Suprapubic skin (tissue), 4 donors: Measurements from ENCODE around the gene PRTG. TPM values are rescaled to one million over a fixed set of nuclear protein-coding genes. Genes with fewer than 3 reads are reported as not detected.

Experiments
- DNase-seq, 2 donors: peaks; one replicate each; pipeline ENCODE4 v3.0.0-alpha.2; 2019; ENCODE audit warnings: low spot score in 2 of 2
- H3K27ac ChIP-seq: fragments of 200-600 bp; sonication (generic); one replicate; pipeline ENCODE4 v1.5.1; 2019
- H3K27me3 ChIP-seq: fragments of 200-600 bp; sonication (generic); one replicate; pipeline ENCODE4 v1.5.1; 2019
- H3K36me3 ChIP-seq: fragments of 200-600 bp; sonication (generic); one replicate; pipeline ENCODE4 v1.5.1; 2019
- H3K4me1 ChIP-seq: fragments of 200-600 bp; sonication (generic); one replicate; pipeline ENCODE4 v1.5.1; 2019
- H3K4me3 ChIP-seq: fragments of 200-600 bp; sonication (generic); one replicate; pipeline ENCODE4 v1.5.1; 2019; ENCODE audit warnings: mild to moderate bottlenecking
- H3K9me3 ChIP-seq: fragments of 200-600 bp; sonication (generic); one replicate; pipeline ENCODE4 v1.5.1; 2019
- CTCF ChIP-seq, 2 donors: fragments of 200-600 bp in 1 of 2; fragments of 450-650 bp in 1 of 2; sonication (generic) in 1 of 2; IDR thresholded peaks; one replicate each; pipeline ENCODE4 v1.5.1; 2016 to 2019; ENCODE audit warnings: antibody characterized with exemption in 2 of 2, mild to moderate bottlenecking in 1 of 2, moderate library complexity in 1 of 2
- EP300 ChIP-seq: sonication (generic); formaldehyde crosslinking; IDR thresholded peaks from one replicate; pipeline ENCODE4 v1.6.1; 2017; ENCODE audit warnings: antibody characterized with exemption
- POLR2A ChIP-seq, 2 donors: fragments of 450-650 bp; IDR thresholded peaks; one replicate each; pipeline ENCODE4 v1.6.1; 2017; ENCODE audit warnings: antibody characterized with exemption in 2 of 2, mild to moderate bottlenecking in 2 of 2, moderate library complexity in 2 of 2
- POLR2AphosphoS5 ChIP-seq, 3 donors: sonication (generic); formaldehyde crosslinking; IDR thresholded peaks; one replicate each; pipeline ENCODE4 v1.6.1; 2017; ENCODE audit warnings: antibody characterized with exemption in 3 of 3
- WGBS: methylation state at CpG from one replicate; pipeline ENCODE4 v1.1.5; 2018; 5-methylcytosine and 5-hydroxymethylcytosine counted together
- total RNA-seq, 4 donors: library from RNA; depleted of rRNA; stranded (reverse); fragments of >200 nt; gene quantifications; one replicate each; pipeline ENCODE4 v1.1.0, GENCODE V29; 2016

PRTG gene
- total RNA-seq, 4 donors from 2014 or later = 0.08 to 0.49 (median 0.24) TPM; not detected in 1

- Histone ChIP-seq H3K4me1 (no peaks in the 10 kb centered on the region), H3K27me3 (no peaks in the 10 kb centered on the region), H3K27ac (no peak overlapping the region), H3K9me3 (no peaks in the 10 kb centered on the region), H3K36me3 (no peaks in the 10 kb centered on the region), H3K4me3 (no peak overlapping the region)
- WGBS = 10% methylated on average over 1 of the region's 1 CpG
- no peak for DNase-seq
- TF ChIP-seq POLR2A (IDR thresholded peaks at IDR 0.05) = no peak
- no peak for TF ChIP-seq CTCF (IDR thresholded peaks at IDR 0.05)
- no peak for TF ChIP-seq POLR2AphosphoS5 (IDR thresholded peaks at IDR 0.05)
- TF ChIP-seq EP300 = no peak
These were observed 57.7 kb downstream of the PRTG start for GRCh38 chr15:55685286-55685685.

GRCh38 chr15:55683376-55683775 is 59.6 kb downstream of the PRTG start:
- no peak for DNase-seq

DNA sequence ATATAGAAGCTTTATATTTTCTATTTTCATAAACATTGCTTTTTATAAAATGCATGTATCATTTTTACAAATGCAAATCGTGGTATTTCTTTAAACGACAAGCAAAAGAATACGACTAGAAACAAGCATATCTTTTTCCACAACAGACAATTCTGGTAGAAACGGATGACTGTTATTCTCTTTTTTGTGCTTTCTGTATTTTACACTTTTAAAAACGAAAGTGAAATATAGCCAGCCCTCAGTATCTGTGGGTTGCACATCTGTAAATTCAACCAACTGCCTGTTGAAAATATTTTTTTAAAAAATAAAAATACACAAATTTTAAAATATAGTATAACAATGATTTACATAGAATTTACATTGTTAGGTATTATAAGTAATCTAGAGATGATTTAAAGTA is 61.3 kb downstream of the PRTG start:
- no peaks in the 10 kb centered on the region for H3K4me1 ChIP-seq
- H3K27ac ChIP-seq = no peak overlapping the region
- no peaks in the 10 kb centered on the region for H3K9me3 ChIP-seq
- 86% methylated on average over 5 of the region's 5 CpGs for WGBS
- DNase-seq = no peak
- no peak overlapping the region for H3K4me3 ChIP-seq
- no peak for TF ChIP-seq POLR2A (IDR thresholded peaks at IDR 0.05)
- no peak for TF ChIP-seq CTCF (IDR thresholded peaks at IDR 0.05)
- no peak for TF ChIP-seq POLR2AphosphoS5 (IDR thresholded peaks at IDR 0.05)
- no peak for TF ChIP-seq EP300
- H3K36me3 ChIP-seq = no peaks in the 10 kb centered on the region
- no peaks in the 10 kb centered on the region for H3K27me3 ChIP-seq

More at GRCh38 chr15:55683376-55683775, 59.6 kb downstream of the PRTG start:
- TF ChIP-seq POLR2A (IDR thresholded peaks at IDR 0.05) (no peak), EP300 (no peak), CTCF (IDR thresholded peaks at IDR 0.05) (no peak), POLR2AphosphoS5 (IDR thresholded peaks at IDR 0.05) (no peak)
- no peaks in the 10 kb centered on the region for H3K4me1 ChIP-seq
- no peaks in the 10 kb centered on the region for H3K36me3 ChIP-seq
- no peaks in the 10 kb centered on the region for H3K27me3 ChIP-seq
- no peak overlapping the region for H3K27ac ChIP-seq
- no peaks in the 10 kb centered on the region for H3K9me3 ChIP-seq
- no peak overlapping the region for H3K4me3 ChIP-seq

DNA sequence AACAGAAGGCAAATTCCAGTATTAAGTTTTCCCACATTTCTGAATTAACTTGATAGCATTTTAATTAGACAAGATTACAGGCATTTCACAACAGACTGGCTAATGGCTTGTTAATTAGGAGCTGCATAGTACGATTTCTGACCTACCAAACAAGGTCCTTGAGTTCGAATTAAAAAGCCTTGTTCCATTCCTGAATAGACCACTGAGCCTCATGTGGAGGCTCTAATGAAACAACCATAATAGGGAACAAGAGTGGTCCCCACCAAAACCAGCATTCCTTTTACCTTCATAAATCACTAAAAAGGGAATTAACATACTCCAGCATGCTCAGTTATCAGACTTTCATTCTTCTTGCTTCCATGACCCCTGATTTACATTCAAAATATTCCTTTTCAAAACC is 66.4 kb downstream of the PRTG start:
- H3K4me3 ChIP-seq = no peak overlapping the region
- TF ChIP-seq EP300 (no peak), POLR2AphosphoS5 (IDR thresholded peaks at IDR 0.05) (no peak), POLR2A (IDR thresholded peaks at IDR 0.05) (no peak), CTCF (IDR thresholded peaks at IDR 0.05) (no peak)
- H3K9me3 ChIP-seq = no peaks in the 10 kb centered on the region
- H3K27me3 ChIP-seq = no peaks in the 10 kb centered on the region
- 78% methylated on average over 2 of the region's 2 CpGs for WGBS
- no peak for DNase-seq
- no peak overlapping the region for H3K27ac ChIP-seq
- no peaks in the 10 kb centered on the region for H3K36me3 ChIP-seq
- H3K4me1 ChIP-seq = no peaks in the 10 kb centered on the region

DNA sequence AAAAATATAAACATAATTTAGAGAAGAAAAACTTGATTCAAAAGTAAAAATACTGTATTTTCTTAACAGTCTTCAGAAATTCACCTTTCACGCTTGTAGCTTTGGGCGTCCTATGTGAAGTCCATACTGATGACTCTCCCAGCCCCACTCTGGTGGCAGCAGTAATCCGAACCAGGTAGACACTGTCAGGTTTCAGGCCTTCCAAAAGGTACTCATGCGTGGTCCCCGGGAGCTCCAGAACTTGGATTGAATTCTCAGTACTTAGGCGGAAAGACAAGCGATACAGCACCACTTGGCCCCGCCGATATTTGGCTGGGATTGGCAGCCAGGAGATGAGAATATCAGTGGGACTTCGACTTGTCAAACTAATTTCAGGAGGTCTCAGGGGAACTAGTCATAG is 69.7 kb downstream of the PRTG start:
- Histone ChIP-seq H3K4me1 (no peaks in the 10 kb centered on the region), H3K27ac (no peak overlapping the region), H3K9me3 (no peaks in the 10 kb centered on the region), H3K36me3 (no peaks in the 10 kb centered on the region), H3K4me3 (no peak overlapping the region), H3K27me3 (no peaks in the 10 kb centered on the region)
- 91% methylated on average over 10 of the region's 10 CpGs for WGBS
- TF ChIP-seq EP300 = no peak
- TF ChIP-seq CTCF (IDR thresholded peaks at IDR 0.05) = no peak
- TF ChIP-seq POLR2A (IDR thresholded peaks at IDR 0.05) = no peak
- no peak for TF ChIP-seq POLR2AphosphoS5 (IDR thresholded peaks at IDR 0.05)
- no peak for DNase-seq
